GM12891 (cell line): ENCODE measurements around the gene AKAIN1.

Source experiments
- POLR2A ChIP-seq: IDR thresholded peaks from 2 replicates; pipeline ENCODE4 v1.6.1; 2011; ENCODE audit warnings: low read depth, low read length, control low read depth
- POLR2AphosphoS5 ChIP-seq: IDR thresholded peaks from 2 replicates; pipeline ENCODE4 v1.6.1; 2011; ENCODE audit warnings: low read depth, low read length, control low read depth
- TAF1 ChIP-seq: IDR thresholded peaks from 2 replicates; pipeline ENCODE4 v1.6.1; 2011; ENCODE audit warnings: low read depth, low read length, control low read depth

GRCh38 chr18:5178519-5178918 is 18.5 kb downstream of the AKAIN1 start:
- TF ChIP-seq POLR2A, result no peak
- TF ChIP-seq TAF1, result no peak
- no peak for TF ChIP-seq POLR2AphosphoS5
